GM18951 (cell line): Measurements from ENCODE around the gene ACTL9.

Experiments
- POLR2A ChIP-seq: IDR thresholded peaks from 4 replicates; pipeline ENCODE4 v1.6.1; 2011; ENCODE audit warnings: mild to moderate bottlenecking; ENCODE audit not compliant: insufficient read length, insufficient read depth; ENCODE audit errors: extremely low read depth
- in situ Hi-C: fragments of 300-500 bp; cut with MboI; formaldehyde crosslinking; loops from one replicate; pipeline ENCODE4 v1.12.0; 2022; ENCODE audit warnings: low sequenced_read_pairs, mixed read lengths, inconsistent platforms; ENCODE audit not compliant: unreplicated experiment

Gene ACTL9

DNA sequence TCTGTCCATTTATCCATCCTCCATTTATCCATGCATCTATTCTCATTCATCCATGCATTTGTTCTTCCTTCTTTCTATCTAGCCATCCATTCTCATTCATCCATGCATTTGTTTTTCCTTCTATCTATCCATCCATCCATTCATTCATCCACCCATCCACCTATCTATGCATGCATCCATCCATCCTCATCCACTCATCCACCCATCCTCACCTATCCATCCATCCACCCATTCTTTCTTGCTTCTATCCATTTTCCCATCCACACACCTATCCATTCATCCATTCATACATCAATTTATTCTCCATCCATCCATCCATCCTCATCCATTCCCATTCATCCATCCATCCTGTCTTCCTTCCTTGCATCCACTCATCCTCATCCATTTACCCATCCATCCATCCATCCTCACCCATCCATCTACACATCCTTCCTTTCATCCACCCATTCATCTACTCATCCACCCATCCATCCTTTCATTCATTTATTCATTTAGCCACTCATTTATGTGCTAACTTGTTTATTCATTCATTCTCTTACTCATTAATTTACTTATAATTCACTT is 20.3 kb downstream of the ACTL9 start:
- no peak for TF ChIP-seq POLR2A
- in situ Hi-C loops: no loop called here

- no peak for TF ChIP-seq POLR2A
- in situ Hi-C loops: no loop called here
These were observed 23.5 kb downstream of the ACTL9 start for GRCh38 chr19:8675066-8675465.

DNA sequence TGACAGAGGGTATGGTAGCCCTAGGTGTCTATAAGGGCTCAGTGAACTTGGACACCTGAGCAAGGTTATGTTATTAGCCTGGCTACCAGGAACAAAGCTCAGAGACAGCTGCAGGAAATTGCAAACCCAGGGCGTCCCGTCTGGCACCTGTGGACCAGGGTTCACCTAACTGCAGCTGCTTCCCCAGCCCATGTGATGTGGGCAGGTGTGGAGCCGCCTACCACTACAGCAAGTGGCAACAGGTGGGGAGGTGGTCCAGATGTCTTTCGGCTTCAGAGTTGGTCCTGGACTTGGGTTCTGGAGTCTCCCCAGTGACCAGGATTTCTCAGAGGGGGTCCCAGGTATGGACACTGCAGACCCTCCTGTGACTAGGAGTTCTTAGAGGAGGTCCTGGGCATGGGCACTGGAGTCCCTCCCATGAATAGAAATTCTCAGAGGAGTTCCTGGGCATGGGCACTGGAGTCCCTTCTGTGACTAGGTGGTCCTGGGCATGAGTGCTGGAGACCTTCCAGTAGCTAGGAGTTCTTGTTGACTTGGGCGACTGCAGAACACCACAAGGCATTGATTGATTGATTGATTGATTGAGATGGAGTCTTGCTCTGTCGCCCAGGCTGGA is 25.2 kb downstream of the ACTL9 start:
- in situ Hi-C loops: no loop called here
- TF ChIP-seq POLR2A: no peak

GRCh38 chr19:8666814-8667405 is 31.7 kb downstream of the ACTL9 start:
- in situ Hi-C loops: no loop called here
- TF ChIP-seq POLR2A: no peak

DNA sequence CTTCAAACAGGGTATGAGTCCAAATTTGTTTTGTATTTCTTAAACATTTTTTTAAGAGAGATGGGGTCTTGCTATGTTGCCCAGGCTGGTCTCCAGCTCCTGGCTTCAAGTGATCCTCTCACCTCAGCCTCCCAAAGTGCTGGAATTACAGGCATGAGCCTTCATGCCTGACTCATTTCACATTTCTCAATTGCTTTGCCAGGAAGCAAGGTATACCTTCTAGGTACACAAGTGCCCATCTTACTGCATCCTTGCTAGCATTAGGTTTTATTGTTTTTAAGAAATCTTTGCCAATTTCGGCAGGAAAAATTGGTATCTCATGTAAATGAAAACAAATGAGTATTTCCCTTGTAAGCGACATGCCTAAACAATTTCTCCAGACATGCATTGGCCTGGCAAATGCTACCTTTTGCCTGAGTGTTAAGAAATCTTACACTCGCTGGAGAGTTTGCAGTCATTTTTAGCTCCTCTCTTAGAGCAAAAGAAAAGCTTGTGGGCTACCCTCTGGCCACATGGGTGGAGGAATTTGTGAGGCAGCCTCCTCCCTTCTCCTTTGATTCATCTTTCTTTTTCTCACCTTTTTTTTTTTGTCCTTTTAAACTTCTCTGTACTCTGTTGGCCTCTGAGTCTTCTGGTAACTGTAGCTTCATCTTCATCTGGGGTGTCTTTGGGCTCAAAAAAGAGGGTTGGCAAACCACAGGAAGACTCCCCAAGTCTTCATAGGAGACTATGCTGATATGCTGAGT is 33.0 kb downstream of the ACTL9 start:
- TF ChIP-seq POLR2A: no peak
- in situ Hi-C loops: no loop called here

DNA sequence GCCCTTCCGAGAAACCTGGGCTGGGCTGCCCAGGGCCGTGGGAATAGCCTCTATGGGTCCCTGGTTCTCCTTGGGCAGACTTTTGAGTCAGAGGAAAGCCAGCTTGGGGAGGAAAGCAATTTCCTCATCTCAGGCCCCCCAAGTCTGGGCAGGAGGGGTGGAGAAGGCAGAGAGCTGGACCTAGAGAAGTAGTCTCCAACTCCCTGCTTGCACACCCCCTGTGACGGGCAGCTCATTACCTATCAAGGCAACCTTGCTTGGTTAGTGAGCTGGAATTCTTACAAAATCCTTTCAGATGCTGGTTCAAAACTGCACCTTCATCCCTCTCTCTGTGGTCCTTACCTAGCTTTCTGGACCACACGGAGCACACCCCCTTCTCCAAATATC is 33.9 kb downstream of the ACTL9 start:
- TF ChIP-seq POLR2A: no peak
- in situ Hi-C loops: no loop called here

GRCh38 chr19:8663920-8664670 is 34.5 kb downstream of the ACTL9 start:
- in situ Hi-C loops: no loop called here

GRCh38 chr19:8662263-8662662 is 36.3 kb downstream of the ACTL9 start:
- in situ Hi-C loops: no loop called here
- no peak for TF ChIP-seq POLR2A

More at GRCh38 chr19:8663920-8664670, 34.5 kb downstream of the ACTL9 start:
- TF ChIP-seq POLR2A: no peak

- TF ChIP-seq POLR2A: no peak
- in situ Hi-C loops: no loop called here
These were observed 38.7 kb downstream of the ACTL9 start for GRCh38 chr19:8659905-8660304.

GRCh38 chr19:8657869-8658268 is 40.7 kb downstream of the ACTL9 start:
- in situ Hi-C loops: no loop called here

DNA sequence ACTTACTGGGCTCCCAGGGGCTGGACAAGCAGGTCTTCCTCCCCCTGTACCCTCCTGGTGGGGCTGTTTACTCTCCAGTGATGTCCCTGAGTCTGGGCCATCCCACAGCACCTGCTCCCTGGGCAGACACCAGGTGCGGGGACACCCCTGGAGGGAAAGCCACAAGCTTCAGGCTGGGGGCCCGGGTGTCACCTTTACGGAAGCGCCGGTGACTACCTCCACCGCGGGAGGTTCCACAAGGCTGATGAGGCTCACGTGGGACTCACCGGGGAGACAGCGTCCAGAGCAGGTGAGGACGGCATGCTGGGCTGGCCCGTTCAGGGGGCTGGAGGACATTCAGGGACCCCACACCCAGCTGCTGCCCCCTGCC is 43.3 kb downstream of the ACTL9 start:
- TF ChIP-seq POLR2A: no peak
- in situ Hi-C loops: no loop called here

More at GRCh38 chr19:8657869-8658268, 40.7 kb downstream of the ACTL9 start:
- TF ChIP-seq POLR2A: no peak

DNA sequence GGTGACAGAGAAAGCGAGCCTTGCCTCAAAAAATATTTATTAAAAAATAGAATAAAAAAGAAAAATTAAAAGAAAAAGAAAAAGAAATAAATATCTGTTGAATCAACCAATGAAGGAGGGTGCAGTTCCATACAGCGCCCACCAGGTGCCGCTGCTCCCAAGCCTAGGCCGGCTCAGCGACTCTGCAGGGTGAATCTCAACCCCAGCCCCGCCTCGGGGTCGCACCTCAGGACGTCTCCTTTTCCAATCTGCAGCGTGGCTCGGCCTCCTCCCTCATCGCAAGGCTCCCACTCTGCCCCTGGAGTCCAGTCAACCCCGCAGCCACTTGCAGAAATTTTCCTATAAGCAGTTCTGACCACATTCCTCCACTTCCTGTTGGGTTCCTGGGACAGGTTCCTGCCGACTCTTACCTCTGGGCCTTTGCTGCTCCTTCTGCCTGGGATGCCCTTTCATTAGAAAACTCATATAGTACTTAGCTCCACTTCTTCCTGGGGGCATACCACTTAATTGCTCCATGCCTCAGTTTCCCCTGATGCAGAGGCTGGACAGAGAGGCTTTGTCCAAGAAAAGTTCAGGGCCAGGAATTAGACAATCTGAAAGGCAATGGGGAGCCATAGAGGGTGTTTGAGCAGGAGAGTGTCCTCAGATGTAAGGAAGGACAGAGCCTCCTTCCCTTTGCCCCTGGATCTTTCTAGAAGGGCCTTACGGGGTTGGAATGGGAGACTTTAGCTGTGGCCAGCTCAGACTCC is 43.8 kb downstream of the ACTL9 start:
- in situ Hi-C loops: no loop called here
- no peak for TF ChIP-seq POLR2A

- TF ChIP-seq POLR2A: no peak
- in situ Hi-C loops: no loop called here
These were observed 50.4 kb downstream of the ACTL9 start for GRCh38 chr19:8648240-8648639.
